ENCODE results near the gene PKNOX2.

DNA sequence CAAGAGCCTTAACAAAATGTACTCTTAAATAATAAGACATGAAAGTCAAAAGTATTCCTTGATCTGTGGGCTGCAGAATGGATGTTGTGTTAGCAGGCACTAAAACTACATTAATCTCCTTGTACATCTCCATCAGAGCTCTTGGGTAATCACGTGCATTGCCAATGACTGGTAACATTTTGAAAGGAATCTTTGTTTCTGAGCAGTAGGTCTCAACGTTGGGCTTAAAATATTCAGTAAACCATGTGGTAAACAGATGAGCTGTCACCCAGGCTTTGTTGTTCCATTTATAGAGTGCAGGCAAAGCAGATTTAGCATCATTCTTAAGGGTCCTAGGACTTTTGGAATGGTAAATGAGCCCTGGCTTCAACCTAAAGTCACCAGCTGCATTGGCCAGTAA lies 152.9 kb downstream of the PKNOX2 start:
- TF ChIP-seq, protein P1, sequence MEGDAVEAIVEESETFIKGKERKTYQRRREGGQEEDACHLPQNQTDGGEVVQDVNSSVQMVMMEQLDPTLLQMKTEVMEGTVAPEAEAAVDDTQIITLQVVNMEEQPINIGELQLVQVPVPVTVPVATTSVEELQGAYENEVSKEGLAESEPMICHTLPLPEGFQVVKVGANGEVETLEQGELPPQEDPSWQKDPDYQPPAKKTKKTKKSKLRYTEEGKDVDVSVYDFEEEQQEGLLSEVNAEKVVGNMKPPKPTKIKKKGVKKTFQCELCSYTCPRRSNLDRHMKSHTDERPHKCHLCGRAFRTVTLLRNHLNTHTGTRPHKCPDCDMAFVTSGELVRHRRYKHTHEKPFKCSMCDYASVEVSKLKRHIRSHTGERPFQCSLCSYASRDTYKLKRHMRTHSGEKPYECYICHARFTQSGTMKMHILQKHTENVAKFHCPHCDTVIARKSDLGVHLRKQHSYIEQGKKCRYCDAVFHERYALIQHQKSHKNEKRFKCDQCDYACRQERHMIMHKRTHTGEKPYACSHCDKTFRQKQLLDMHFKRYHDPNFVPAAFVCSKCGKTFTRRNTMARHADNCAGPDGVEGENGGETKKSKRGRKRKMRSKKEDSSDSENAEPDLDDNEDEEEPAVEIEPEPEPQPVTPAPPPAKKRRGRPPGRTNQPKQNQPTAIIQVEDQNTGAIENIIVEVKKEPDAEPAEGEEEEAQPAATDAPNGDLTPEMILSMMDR (conservative IDR thresholded peaks at IDR 0.05 in 1 of 2, IDR thresholded peaks at IDR 0.05 in 1 of 2; ENCODE audit: extremely low read depth in 1 of 2, insufficient read depth in 1 of 2, low read depth in 1 of 2, low read length in 2 of 2): no peak
- no peak for TF ChIP-seq EZH2 (IDR thresholded peaks at IDR 0.05; ENCODE audit: borderline replicate concordance, low read length)
